B cell (primary cell): ENCODE results near the gene SLC39A3.

Experiments used
- CTCF ChIP-seq: fragments of 200-600 bp; IDR thresholded peaks from one replicate; pipeline ENCODE4 v1.8.0; 2022; ENCODE audit warnings: antibody characterized with exemption, mild to moderate bottlenecking
- EZH2 ChIP-seq: IDR thresholded peaks from 2 replicates; pipeline ENCODE4 v1.6.1; 2012; ENCODE audit warnings: borderline replicate concordance, low read depth, mild to moderate bottlenecking, moderate library complexity, low read length; ENCODE audit not compliant: insufficient read depth, poor library complexity, severe bottlenecking

GRCh38 chr19:2771786-2772674, 32.2 kb upstream of the SLC39A3 start:
- TF ChIP-seq CTCF = no peak
- TF ChIP-seq EZH2 = no peak
